GM12892 (cell line): Measurements from ENCODE around the gene SCUBE1.

Experiments used
- DNase-seq: peaks from one replicate; pipeline ENCODE4 v3.0.0; 2011; ENCODE audit not compliant: insufficient read length
- FAIRE-seq: peaks from 2 replicates; lab custom pipeline; 2011; peaks lifted over from hg19 to GRCh38; lab: Jason Lieb, UNC
- POLR2A ChIP-seq: IDR thresholded peaks from 2 replicates; pipeline ENCODE4 v1.6.1; 2011; ENCODE audit warnings: low read depth, low read length, control low read depth
- POLR2AphosphoS5 ChIP-seq: IDR thresholded peaks from 2 replicates; pipeline ENCODE4 v1.6.1; 2011; ENCODE audit warnings: low read depth, low read length, control low read depth
- TAF1 ChIP-seq: IDR thresholded peaks from 2 replicates; pipeline ENCODE4 v1.6.1; 2011; ENCODE audit warnings: low read depth, mild to moderate bottlenecking, control low read depth, low read length, borderline replicate concordance

SCUBE1 gene

GRCh38 chr22:43163241-43163795, 179.9 kb downstream of the SCUBE1 start:
- TF ChIP-seq TAF1, result no peak
- no peak for TF ChIP-seq POLR2A
- no peak for TF ChIP-seq POLR2AphosphoS5
- FAIRE-seq (no peak), DNase-seq (no peak)

GRCh38 chr22:43162412-43163150, 180.6 kb downstream of the SCUBE1 start:
- DNase-seq (no peak), FAIRE-seq (no peak)
- no peak for TF ChIP-seq POLR2AphosphoS5
- no peak for TF ChIP-seq POLR2A
- TF ChIP-seq TAF1, result no peak

- FAIRE-seq (no peak), DNase-seq (no peak)
- TF ChIP-seq TAF1, result no peak
- no peak for TF ChIP-seq POLR2AphosphoS5
These were observed 182.6 kb downstream of the SCUBE1 start for GRCh38 chr22:43160497-43161126.

GRCh38 chr22:43159484-43160178, 183.5 kb downstream of the SCUBE1 start:
- no peak for FAIRE-seq
- TF ChIP-seq POLR2AphosphoS5 (no peak), TAF1 (no peak), POLR2A (no peak)
- DNase-seq, result no peak

- TF ChIP-seq TAF1 (no peak), POLR2AphosphoS5 (no peak), POLR2A (no peak)
- DNase-seq (no peak), FAIRE-seq (no peak)
These were observed 184.2 kb downstream of the SCUBE1 start for GRCh38 chr22:43158778-43159483.

GRCh38 chr22:43157874-43158546, 185.2 kb downstream of the SCUBE1 start:
- FAIRE-seq (no peak), DNase-seq (no peak)
- TF ChIP-seq TAF1, result no peak

GRCh38 chr22:43156413-43156812, 186.8 kb downstream of the SCUBE1 start:
- no peak for TF ChIP-seq POLR2A
- no peak for TF ChIP-seq POLR2AphosphoS5
- no peak for TF ChIP-seq TAF1
- FAIRE-seq (no peak), DNase-seq (no peak)

- DNase-seq (no peak), FAIRE-seq (no peak)
- TF ChIP-seq POLR2A, result no peak
- no peak for TF ChIP-seq TAF1
- no peak for TF ChIP-seq POLR2AphosphoS5
These were observed 187.4 kb downstream of the SCUBE1 start for GRCh38 chr22:43155789-43156188.

- TF ChIP-seq POLR2AphosphoS5, result no peak
- TF ChIP-seq POLR2A, result no peak
- no peak for TF ChIP-seq TAF1
- FAIRE-seq (no peak), DNase-seq (no peak)
These were observed 188.2 kb downstream of the SCUBE1 start for GRCh38 chr22:43154887-43155536.

GRCh38 chr22:43153899-43154298, 189.3 kb downstream of the SCUBE1 start:
- TF ChIP-seq POLR2AphosphoS5 (no peak), TAF1 (no peak), POLR2A (no peak)
- FAIRE-seq (no peak), DNase-seq (no peak)
